HG03520 (cell line): ENCODE results near the gene TRIP6.

Experiments used
- ATAC-seq: cut with Tn5 transposase; IDR thresholded peaks from one replicate; pipeline ENCODE4 v1.9.1; 2021; ENCODE audit warnings: mild to moderate bottlenecking, moderate library complexity; ENCODE audit not compliant: unreplicated experiment

The TRIP6 gene

DNA sequence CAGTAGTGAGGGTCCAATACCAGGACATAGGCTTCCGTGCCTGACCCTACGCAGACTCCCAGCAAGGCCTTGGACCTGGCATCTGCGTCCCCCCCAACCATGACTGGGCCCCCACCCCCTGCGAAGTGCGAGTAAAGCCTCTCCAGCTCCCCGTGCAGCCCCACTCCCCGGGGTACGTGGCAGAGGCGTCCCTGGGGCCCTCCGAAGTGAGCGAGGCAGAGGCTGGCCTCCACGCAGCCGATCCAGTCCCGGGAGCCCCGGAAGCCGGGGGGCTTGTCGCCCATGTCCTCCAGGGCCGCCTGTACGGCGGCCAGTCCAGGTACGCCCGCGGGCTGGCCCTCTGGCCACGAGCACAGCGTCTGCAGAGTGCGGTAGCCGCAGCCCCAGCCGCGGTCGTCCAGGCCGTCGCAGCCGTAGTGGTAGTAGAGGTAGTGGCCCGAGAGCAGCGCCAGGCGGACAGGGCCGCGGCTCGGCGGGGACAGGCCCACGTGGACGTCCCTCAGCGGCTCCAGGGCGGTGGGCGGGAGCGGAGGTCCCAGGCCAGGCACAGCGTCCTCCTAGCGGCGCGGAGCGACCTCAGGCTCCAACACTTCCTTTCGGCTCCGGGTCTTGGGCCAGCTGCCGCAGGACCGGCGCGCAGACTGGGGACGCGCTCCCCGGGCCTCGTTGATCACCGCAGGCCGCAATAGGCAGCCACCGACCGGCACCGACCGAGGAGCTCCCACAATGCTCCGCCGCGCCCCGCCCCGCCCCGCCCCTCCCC lies 22.0 kb downstream of the TRIP6 start, which contains the start of gene UFSP1:
UFSP1 (minus strand) TSS at position 728 of the 763 bp plus-strand sequence; CDS start at position 284, 444 bp downstream.
- peak; percentile 7 for ATAC-seq

DNA sequence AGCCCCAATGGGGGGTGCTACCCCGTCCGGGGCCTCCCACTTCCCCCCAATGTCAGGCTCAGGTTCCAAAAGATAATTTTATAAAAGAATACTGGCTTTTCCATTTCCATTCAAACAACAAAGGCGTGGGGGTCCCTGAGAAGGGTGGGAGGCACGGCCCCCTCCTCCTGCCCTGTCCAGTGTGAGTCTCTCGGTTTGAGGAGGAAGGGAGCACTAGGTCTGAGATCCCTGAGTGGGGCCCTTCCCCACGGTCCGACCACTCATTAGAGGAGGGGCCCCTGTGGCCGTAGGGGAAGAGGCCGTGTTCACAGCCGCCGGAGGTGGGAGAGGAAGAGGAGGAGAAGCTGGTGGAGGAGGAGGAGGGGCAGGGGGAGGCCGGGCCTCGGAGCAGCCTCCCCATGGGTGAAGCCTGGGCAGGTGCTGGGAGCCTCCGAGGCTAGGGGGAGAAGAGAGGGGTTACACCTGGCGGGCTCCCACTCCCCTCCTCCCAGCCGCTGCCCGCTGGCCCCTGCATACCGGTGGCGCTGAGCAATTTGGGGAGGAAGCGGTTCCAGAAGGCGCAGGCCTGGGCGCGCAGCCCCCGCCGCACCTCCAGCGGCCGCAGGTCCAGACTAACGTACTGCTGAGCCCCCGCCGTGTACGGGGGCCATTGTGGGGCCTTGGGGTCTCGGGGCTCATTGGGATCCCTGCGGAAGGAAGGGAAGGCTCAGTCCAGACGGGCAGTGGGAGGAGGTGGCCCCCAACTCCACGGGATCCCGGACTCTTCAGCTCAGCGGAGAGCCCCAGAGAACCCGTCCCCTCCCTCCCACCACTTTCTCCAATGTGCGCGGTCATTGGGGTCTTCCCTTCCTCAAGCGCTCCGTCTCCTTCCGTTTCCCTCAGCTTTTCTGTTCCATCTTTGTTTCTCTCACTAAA lies 23.7 kb downstream of the TRIP6 start:
- ATAC-seq, result no peak

- ATAC-seq, result no peak
Measured at GRCh38 chr7:100891568-100892247, 24.5 kb downstream of the TRIP6 start.

DNA sequence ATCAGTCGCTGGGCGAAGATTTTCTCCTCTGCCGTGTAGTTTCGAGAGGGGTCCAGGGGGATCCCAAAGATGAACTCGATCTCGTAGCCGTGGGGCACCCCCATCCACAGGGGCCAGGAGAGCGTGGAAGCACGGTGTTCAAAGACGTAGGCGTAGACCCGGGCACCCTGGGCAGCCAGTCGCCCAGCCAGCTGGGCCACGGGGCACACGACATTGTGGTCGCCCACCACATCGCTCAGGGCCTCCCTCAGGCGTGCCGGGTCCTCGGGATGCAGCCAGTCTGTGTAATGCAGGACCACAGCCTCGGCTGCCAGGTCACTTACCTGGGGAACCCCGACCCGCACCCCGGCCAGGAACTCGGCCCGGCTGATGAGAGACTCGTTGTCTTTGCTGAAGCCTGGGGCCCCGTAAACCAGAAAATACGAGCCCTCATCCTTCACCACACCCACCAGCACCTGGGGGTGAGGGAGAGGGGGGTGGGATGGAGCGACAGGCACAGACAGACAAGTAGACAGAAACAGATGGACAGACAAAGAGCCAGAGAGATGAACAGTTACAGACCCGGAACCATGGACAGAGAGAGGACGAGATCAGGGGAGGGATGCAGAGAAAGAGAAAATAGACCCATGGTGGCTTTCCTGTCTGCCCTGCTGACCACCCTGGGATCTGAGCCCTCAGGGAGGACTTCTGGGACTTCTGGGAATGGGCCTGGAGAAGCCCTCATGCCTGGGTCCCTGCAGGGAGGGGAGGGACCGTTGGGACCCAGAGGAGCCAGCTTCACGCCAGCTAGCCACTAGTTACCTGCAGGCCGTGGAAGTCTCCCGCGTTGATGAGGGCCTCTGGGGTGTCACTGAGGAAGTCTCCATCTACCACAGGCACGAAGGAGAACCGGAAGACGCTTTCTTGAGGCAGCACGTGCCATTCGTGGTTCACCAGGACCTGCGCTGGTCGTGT lies 25.5 kb downstream of the TRIP6 start:
- no peak for ATAC-seq

DNA sequence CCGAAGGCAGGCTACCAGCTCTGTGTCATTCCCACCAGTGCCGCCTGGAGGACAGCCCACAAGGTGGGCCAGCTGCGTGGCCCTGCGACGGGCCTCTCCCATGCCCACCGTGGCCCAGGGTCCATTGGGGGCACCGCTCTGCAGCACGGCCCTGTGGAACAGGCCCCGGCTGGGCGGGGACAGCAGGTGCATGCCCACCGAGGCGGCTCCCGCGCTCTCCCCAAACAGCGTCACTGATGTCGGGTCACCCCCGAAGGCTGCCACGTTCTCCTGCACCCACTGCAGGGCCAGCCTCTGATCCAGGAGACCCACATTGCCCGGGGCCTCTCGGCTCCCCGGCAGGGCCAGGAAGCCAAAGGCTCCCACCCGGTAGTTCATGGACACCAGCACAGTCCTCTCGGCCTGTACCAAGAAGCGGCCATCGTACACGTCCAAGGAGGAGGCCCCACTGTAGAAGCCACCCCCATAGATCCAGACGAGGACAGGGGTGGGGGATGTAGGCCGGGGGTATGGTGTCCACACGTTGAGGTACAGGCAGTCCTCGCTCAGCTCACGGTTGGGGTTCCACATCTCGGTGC lies 26.2 kb downstream of the TRIP6 start:
- ATAC-seq, result no peak

DNA sequence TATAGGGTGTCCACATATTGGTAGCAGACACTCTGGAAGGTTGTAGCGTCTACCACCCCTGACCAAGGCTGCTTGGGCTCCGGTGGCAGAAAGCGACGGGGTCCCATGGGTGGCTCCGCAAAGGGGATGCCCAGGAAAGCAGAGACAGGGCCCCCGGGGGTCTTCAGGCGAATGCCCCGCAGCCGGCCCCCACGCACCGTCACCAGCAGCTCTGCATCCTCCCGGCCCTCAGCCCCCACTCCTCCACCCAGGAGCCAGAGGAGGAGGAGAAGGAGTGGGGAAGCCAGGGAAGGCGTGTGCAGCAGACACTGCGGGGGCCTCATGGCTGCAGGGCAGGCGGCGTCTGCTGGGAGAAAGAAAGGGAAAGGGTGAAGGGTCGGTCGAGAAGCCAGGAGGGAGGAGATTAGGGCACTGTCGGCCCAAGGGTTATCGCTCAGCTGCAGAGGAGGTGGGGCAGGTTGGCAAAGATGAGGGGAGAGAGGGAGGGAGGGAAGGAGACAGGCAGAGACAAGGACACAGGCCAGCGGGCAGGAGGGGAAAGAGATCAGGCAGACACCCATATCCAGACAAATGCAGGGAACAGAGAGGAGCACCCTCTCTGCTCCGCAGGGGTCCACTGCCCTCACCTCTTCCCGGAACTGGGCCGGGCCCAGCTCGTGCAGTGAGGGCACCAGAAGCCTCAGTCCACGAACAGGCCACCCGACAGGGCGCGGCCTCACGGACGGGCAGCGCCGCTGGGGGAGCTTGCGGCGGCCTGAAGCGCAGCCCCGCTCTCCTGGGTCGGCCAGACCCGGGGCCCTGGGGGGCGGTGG lies 26.9 kb downstream of the TRIP6 start:
- ATAC-seq, result no peak

DNA sequence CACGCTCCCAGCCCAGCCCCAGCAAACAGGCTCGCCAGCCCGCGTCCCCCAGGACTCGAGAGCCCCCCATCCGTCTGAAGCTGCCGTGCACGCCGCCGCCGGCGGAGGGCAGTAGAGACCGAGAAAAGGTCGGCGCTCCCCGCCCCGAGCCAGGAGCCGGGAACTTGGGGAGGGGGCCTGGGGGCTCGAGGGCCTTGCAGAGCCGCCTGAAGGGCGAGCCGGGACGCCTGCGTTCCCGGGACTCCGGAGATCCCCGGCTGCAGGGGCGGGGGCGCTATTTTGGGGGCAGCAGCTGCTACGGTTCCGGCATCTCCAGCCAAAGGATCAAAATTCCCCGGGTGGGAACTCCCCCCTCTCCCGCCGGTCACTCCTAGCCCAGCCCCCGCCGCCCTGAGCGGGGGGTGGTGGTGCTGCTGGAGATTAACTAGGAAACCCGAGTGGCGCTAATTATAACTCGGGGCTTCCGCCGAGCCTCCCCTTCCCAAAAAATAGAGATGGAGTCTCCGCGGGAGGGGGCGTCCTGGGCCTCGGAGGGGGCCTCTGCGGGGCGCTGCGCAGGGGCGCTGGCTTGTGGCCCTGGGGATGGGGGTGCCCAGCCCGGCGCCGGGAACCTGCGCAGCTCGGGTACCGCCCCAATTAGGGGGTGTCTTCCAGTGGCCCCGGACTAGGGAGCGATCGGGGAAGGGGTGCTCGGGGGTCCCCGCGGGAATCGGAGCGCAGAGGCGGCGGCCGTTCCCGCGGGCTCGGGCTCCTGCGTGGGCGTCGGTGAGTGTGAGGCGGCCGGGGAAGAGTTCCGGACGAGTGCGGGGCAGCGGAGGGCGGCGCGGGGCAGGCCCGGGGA lies 27.9 kb downstream of the TRIP6 start:
- ATAC-seq, result no peak

DNA sequence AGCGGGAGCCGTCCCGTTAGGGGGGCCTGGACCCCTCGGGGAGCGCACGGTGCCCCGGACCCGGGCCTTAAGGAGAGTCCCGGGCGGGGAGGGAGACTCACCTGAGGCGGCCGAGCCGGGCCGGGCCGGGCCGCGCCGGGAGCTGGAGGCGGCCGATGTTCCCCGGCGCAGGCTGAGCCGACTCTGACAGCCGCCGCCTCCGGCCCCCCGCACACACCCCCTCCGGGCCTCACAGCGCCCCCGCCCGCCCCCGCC lies 28.4 kb downstream of the TRIP6 start, which contains the start of gene ACHE:
ACHE (minus strand) TSS at position 188 of the 255 bp plus-strand sequence. CDS start 1,656 bp downstream, outside the sequence.
- no peak for ATAC-seq

DNA sequence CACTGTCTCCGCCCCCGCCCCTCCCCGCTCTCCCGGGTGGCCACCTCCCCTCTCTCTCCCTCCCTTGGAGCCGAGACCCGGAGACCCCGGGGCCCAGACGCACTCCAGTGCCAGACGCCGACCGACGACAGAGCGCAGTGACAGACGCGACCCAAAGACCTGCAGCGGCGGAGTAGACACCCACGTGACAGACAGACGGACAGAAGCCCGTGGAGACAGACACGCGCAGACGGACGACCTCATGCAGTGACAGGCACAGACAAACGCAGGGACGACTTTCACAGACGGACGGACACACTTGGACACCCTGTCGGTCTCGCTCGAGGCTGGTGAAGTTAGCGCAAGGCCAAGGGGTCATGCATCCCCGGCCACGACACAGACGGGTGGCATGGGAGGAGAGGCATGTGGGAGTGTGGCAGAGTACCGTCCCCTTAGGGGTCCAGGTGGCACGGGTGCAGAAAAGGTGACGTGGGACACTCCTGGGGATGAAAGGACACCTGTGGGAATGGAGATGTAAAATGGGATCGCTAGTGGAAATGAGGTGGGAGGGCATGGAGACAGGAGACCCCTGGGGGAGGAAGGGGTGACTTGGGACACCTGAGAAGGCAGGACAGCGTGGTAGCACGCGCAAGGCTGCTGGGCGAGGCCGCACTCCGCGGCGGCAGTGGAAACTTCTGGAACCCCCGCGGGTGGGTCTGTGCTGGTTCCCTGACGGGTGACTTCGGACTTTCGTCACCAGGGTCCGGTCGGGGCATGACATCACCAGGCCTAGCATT lies 29.0 kb downstream of the TRIP6 start:
- ATAC-seq, result no peak

- ATAC-seq, result no peak
Measured at GRCh38 chr7:100896732-100897608, 29.8 kb downstream of the TRIP6 start.

GRCh38 chr7:100897772-100898454 lies 30.7 kb downstream of the TRIP6 start:
- ATAC-seq, result no peak

DNA sequence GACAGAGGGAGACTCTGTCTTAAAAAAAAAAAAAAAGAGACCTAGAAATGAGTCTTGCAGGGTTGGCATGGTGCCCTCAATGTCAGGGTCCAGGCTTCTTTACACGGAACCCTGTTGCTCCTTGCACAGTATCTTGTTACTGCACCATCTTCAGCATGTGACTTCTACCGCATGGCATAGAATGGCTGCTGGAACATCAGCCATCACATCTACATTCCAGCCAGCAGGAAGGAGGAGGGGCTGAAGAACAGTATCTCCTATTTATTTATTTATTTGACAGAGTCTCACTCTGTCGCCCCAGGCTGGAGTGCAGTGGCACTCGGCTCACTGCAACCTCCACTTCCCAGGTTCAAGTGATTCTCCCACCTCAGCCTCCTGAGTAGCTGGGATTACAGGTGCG lies 32.2 kb downstream of the TRIP6 start:
- no peak for ATAC-seq

DNA sequence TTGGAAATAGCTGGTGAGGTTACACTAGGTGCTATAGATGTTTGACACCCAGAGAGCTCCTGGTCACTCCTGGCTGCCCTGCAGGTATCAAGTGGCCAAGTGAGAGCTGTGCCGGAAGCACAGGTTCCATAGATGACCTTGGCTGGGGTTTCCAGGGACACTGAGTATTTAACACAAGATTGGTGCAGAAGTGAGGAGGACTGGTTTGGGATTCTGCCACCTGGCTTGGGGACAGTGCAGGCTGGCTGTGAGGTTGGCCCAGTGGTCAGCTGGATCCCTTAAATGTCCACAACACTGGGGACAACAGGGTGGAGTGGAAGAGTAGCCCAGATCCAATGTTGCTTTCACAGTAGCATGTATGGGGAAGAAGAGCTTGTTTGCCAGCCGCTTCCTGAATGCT lies 33.8 kb downstream of the TRIP6 start:
- ATAC-seq, result no peak

DNA sequence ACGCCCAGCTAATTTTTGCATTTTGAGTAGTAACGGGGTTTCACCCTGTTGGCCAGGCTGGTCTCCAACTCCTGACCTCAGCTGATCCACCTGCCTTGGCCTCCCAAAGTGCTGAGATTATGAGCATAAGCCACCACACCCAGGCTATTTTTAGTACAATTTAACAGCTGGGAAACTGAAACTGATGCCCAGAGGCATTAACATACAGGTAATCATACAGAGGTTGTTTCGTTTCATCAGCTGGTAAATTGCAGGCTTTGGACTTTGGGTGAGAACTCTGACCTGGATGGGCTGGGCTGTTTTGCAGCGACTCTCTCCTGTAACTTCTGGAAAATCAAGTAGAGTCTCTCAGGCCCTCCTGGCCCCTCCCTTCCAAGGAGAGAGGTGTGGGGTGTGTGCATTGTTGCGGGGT lies 34.7 kb downstream of the TRIP6 start:
- ATAC-seq, result no peak

GRCh38 chr7:100902638-100903037 lies 35.5 kb downstream of the TRIP6 start:
- ATAC-seq, result no peak

DNA sequence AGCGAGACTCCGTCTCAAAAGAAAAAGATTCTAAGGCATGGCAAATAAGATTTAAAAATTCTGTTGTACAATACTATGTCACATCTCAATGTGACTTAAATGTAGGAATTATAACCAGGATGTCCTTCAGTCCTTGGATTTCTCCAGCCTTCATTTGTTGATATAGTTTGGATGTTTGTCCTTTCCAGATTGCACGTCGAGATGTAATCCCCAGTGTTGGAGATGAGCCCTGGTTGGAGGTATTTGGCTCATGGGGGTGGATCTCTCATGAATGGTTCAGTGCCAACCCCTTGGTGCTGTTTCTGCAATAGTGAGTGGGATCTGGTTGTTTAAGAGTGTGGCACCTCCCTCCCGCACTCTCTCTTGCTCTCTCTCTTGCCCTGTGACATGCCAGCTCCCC lies 41.3 kb downstream of the TRIP6 start:
- no peak for ATAC-seq
